PC-9 (cell line): ENCODE data around the gene OPTC. TPM values are rescaled to one million over a fixed set of nuclear protein-coding genes. Genes with fewer than 3 reads are reported as not detected.

ENCODE experiments used
- BruUV-seq: library from RNA; stranded (reverse); fragments of 400-500 nt; replicated peaks from 2 replicates; lab custom pipeline; 2021; lab: Mats Ljungman, UMichigan
- CTCF ChIA-PET: fragments of 300-600 bp; sonication (Branson Sonifier 250); formaldehyde crosslinking; loops from one replicate; lab custom pipeline; 2022; ENCODE audit warnings: antibody characterized with exemption; lab: Charles Lee
- POLR2A ChIA-PET: fragments of 300-600 bp; sonication (Branson Sonifier 250); formaldehyde crosslinking; loops from one replicate; lab custom pipeline; 2022; ENCODE audit warnings: antibody characterized with exemption; ENCODE audit not compliant: unreplicated experiment; lab: Charles Lee
- DNase-seq, 2 experiments: peaks; one replicate each; pipeline versions ENCODE4 v3.0.0 to v3.0.0-alpha.2; 2015 to 2022; ENCODE audit warnings: mixed read lengths in 1 of 2
- H2AFZ ChIP-seq: fragments of 200-600 bp; sonication (generic); 2 replicates; pipeline ENCODE4 v1.8.1; 2017; ENCODE audit warnings: antibody characterized with exemption
- H3F3A ChIP-seq: fragments of 200-600 bp; sonication (generic); 2 replicates; pipeline ENCODE4 v1.8.1; 2017; ENCODE audit warnings: antibody characterized with exemption, mild to moderate bottlenecking, low read depth; ENCODE audit not compliant: insufficient read depth
- H3K27ac ChIP-seq: fragments of 200-600 bp; sonication (generic); 2 replicates; pipeline ENCODE4 v1.6.1; 2016; ENCODE audit warnings: mixed run types
- H3K27me3 ChIP-seq: fragments of 200-600 bp; sonication (generic); 2 replicates; pipeline ENCODE4 v1.6.1; 2016; ENCODE audit warnings: low read depth, mixed run types; ENCODE audit not compliant: insufficient read depth
- H3K36me3 ChIP-seq: fragments of 200-600 bp; sonication (generic); 2 replicates; pipeline ENCODE4 v1.6.1; 2016; ENCODE audit warnings: low read depth, mixed run types
- H3K4me1 ChIP-seq: fragments of 200-600 bp; sonication (generic); replicated peaks from 2 replicates; pipeline ENCODE4 v1.6.1; 2016; ENCODE audit warnings: mixed run types; ENCODE audit not compliant: insufficient read depth
- H3K4me2 ChIP-seq: fragments of 200-600 bp; sonication (generic); 2 replicates; pipeline ENCODE4 v1.6.1; 2017; ENCODE audit warnings: mixed run types
- H3K4me3 ChIP-seq: fragments of 200-600 bp; sonication (generic); 2 replicates; pipeline ENCODE4 v1.6.1; 2016; ENCODE audit warnings: mixed run types
- H3K79me2 ChIP-seq: fragments of 200-600 bp; sonication (generic); 2 replicates; pipeline ENCODE4 v1.6.1; 2017; ENCODE audit warnings: low read depth, mixed run types
- H3K9me2 ChIP-seq: fragments of 200-600 bp; sonication (generic); 2 replicates; pipeline ENCODE4 v1.8.1; 2017; ENCODE audit warnings: mild to moderate bottlenecking; ENCODE audit not compliant: insufficient read depth
- H3K9me3 ChIP-seq: fragments of 200-600 bp; sonication (generic); 2 replicates; pipeline ENCODE4 v1.8.1; 2016; ENCODE audit warnings: low read depth; ENCODE audit not compliant: insufficient read depth
- H4K20me1 ChIP-seq: fragments of 200-600 bp; sonication (generic); 2 replicates; pipeline ENCODE4 v1.8.1; 2017; ENCODE audit not compliant: insufficient read depth
- CTCF ChIP-seq: fragments of 200-600 bp; sonication (generic); conservative IDR thresholded peaks from 2 replicates; pipeline ENCODE4 v1.6.1; 2017; ENCODE audit warnings: mixed run types, antibody characterized with exemption, mild to moderate bottlenecking, moderate library complexity
- EZH2 ChIP-seq: fragments of 200-600 bp; sonication (generic); IDR thresholded peaks from 2 replicates; pipeline ENCODE4 v1.8.0; 2017; ENCODE audit warnings: antibody characterized with exemption, low read depth
- intact Hi-C: fragments of 100-400 bp; cut with micrococcal nuclease; formaldehyde crosslinking; loops from one replicate; pipeline ENCODE4 v1.10.0; 2022; ENCODE audit not compliant: unreplicated experiment
- total RNA-seq: library from RNA; stranded (reverse); gene quantifications from 2 replicates; pipeline ENCODE4 v1.2.3, GENCODE V29; 2021

The OPTC gene
- total RNA-seq, 1 experiment from 2014 or later, result not detected

- Histone ChIP-seq H3K27me3 (peaks cover 21% of the 10 kb centered on the region; the same call in 1 of the 2 replicates), H3K4me3 (no peak overlapping the region), H3F3A (no peaks in the 10 kb centered on the region), H3K4me1 (no peaks in the 10 kb centered on the region), H3K9me2 (no peaks in the 10 kb centered on the region), H2AFZ (no peak overlapping the region), H3K4me2 (no peak overlapping the region), H3K36me3 (no peaks in the 10 kb centered on the region), H3K79me2 (no peaks in the 10 kb centered on the region), H3K27ac (no peak overlapping the region), H3K9me3 (no peaks in the 10 kb centered on the region), H4K20me1 (no peaks in the 10 kb centered on the region)
- DNase-seq, result no peak
- no TSS peak for BruUV-seq
- intact Hi-C loops, result no loop called here
- CTCF ChIA-PET, result no interaction called here
- POLR2A ChIA-PET, result no interaction called here
- TF ChIP-seq EZH2 (no peak), CTCF (no peak)
Measured at GRCh38 chr1:203454986-203455471, 38.9 kb upstream of the OPTC start.

- no TSS peak for BruUV-seq
Measured at GRCh38 chr1:203455706-203456105, 38.2 kb upstream of the OPTC start.

GRCh38 chr1:203456577-203456976 lies 37.4 kb upstream of the OPTC start:
- H3K79me2 ChIP-seq, result no peaks in the 10 kb centered on the region
- peaks cover 11% of the 10 kb centered on the region; the same call in 1 of the 2 replicates for H3K27me3 ChIP-seq
- H3F3A ChIP-seq, result no peaks in the 10 kb centered on the region
- BruUV-seq, result no TSS peak
- no peak for DNase-seq
- H3K4me1 ChIP-seq, result no peaks in the 10 kb centered on the region
- TF ChIP-seq EZH2 (no peak), CTCF (no peak)
- intact Hi-C loops, result no loop called here
- no peaks in the 10 kb centered on the region for H3K36me3 ChIP-seq
- H3K27ac ChIP-seq, result no peak overlapping the region
- H3K9me3 ChIP-seq, result no peaks in the 10 kb centered on the region
- no peak overlapping the region for H3K4me2 ChIP-seq
- no peaks in the 10 kb centered on the region for H4K20me1 ChIP-seq
- no peak overlapping the region for H2AFZ ChIP-seq
- POLR2A ChIA-PET, result no interaction called here
- H3K9me2 ChIP-seq, result no peaks in the 10 kb centered on the region
- CTCF ChIA-PET, result no interaction called here
- H3K4me3 ChIP-seq, result no peak overlapping the region

More at GRCh38 chr1:203455706-203456105, 38.2 kb upstream of the OPTC start:
- no peaks in the 10 kb centered on the region for H3K79me2 ChIP-seq
- no peak overlapping the region for H2AFZ ChIP-seq
- ChIA-PET POLR2A (no interaction called here), CTCF (no interaction called here)
- no peaks in the 10 kb centered on the region for H3K36me3 ChIP-seq
- no peaks in the 10 kb centered on the region for H3K9me2 ChIP-seq
- H3K27ac ChIP-seq, result no peak overlapping the region
- no peak for DNase-seq
- H3K4me3 ChIP-seq, result no peak overlapping the region
- no peaks in the 10 kb centered on the region for H4K20me1 ChIP-seq
- H3F3A ChIP-seq, result no peaks in the 10 kb centered on the region
- intact Hi-C loops, result no loop called here
- H3K4me1 ChIP-seq, result no peaks in the 10 kb centered on the region
- peaks cover 15% of the 10 kb centered on the region; the same call in 1 of the 2 replicates for H3K27me3 ChIP-seq
- TF ChIP-seq EZH2 (no peak), CTCF (no peak)
- H3K9me3 ChIP-seq, result no peaks in the 10 kb centered on the region
- H3K4me2 ChIP-seq, result no peak overlapping the region
